Mammary epithelial cell (primary cell): Measurements from ENCODE around the gene PDLIM7.

Experiments
- EZH2 ChIP-seq: IDR thresholded peaks from 2 replicates; pipeline ENCODE4 v1.6.1; 2012; ENCODE audit warnings: low read length, inconsistent platforms, borderline replicate concordance
- TF ChIP-seq, protein P1 (sequence below), 2 donors: IDR thresholded peaks in 1 of 2; conservative IDR thresholded peaks in 1 of 2; 2 replicates each; pipeline ENCODE4 v1.5.1; 2011 to 2012; ENCODE audit warnings: inconsistent platforms in 2 of 2, low read length in 2 of 2, mild to moderate bottlenecking in 2 of 2, control low read depth in 1 of 2, low read depth in 1 of 2; ENCODE audit not compliant: insufficient read depth in 1 of 2; ENCODE audit errors: extremely low read depth in 1 of 2

GRCh38 chr5:177438468-177438867 lies 58.9 kb downstream of the PDLIM7 start:
- TF ChIP-seq, protein P1, sequence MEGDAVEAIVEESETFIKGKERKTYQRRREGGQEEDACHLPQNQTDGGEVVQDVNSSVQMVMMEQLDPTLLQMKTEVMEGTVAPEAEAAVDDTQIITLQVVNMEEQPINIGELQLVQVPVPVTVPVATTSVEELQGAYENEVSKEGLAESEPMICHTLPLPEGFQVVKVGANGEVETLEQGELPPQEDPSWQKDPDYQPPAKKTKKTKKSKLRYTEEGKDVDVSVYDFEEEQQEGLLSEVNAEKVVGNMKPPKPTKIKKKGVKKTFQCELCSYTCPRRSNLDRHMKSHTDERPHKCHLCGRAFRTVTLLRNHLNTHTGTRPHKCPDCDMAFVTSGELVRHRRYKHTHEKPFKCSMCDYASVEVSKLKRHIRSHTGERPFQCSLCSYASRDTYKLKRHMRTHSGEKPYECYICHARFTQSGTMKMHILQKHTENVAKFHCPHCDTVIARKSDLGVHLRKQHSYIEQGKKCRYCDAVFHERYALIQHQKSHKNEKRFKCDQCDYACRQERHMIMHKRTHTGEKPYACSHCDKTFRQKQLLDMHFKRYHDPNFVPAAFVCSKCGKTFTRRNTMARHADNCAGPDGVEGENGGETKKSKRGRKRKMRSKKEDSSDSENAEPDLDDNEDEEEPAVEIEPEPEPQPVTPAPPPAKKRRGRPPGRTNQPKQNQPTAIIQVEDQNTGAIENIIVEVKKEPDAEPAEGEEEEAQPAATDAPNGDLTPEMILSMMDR (conservative IDR thresholded peaks at IDR 0.05 in 1 of 2, IDR thresholded peaks at IDR 0.05 in 1 of 2; ENCODE audit: extremely low read depth in 1 of 2, insufficient read depth in 1 of 2, low read depth in 1 of 2, low read length in 2 of 2), result no peak
- TF ChIP-seq EZH2, result no peak
